DOHH2 (cell line): ENCODE results near the gene GET4.

Source experiments
- H3F3A ChIP-seq: fragments of 200-600 bp; sonication (generic), shearing (Covaris generic); 2 replicates; pipeline ENCODE4 v1.6.0; 2016; ENCODE audit warnings: antibody characterized with exemption, mild to moderate bottlenecking; ENCODE audit not compliant: control insufficient read depth, insufficient read depth
- H3K27ac ChIP-seq: fragments of 200-600 bp; sonication (generic); 2 replicates; pipeline ENCODE4 v1.5.1; 2014; ENCODE audit warnings: low read depth, mild to moderate bottlenecking, low read length, moderate library complexity
- H3K27me3 ChIP-seq: fragments of 200-600 bp; sonication (generic); 2 replicates; pipeline ENCODE4 v1.6.1; 2014; ENCODE audit warnings: mild to moderate bottlenecking, low read length, mixed read lengths; ENCODE audit not compliant: control insufficient read depth
- H3K36me3 ChIP-seq: fragments of 200-600 bp; sonication (generic); 2 replicates; pipeline ENCODE4 v1.6.1; 2014; ENCODE audit warnings: mild to moderate bottlenecking, low read length, moderate library complexity, mixed read lengths; ENCODE audit not compliant: control insufficient read depth
- H3K4me1 ChIP-seq: fragments of 200-600 bp; sonication (generic); 2 replicates; pipeline ENCODE4 v1.6.1; 2014; ENCODE audit warnings: mild to moderate bottlenecking, low read length, mixed read lengths; ENCODE audit not compliant: control insufficient read depth
- H3K4me2 ChIP-seq: fragments of 200-600 bp; sonication (generic); 2 replicates; pipeline ENCODE4 v1.6.0; 2014; ENCODE audit warnings: mild to moderate bottlenecking, low read length, moderate library complexity
- H3K4me3 ChIP-seq: fragments of 200-600 bp; sonication (generic); 2 replicates; pipeline ENCODE4 v1.5.1; 2014; ENCODE audit warnings: mild to moderate bottlenecking, low read length, mixed read lengths
- H3K79me2 ChIP-seq: fragments of 200-600 bp; sonication (generic); 2 replicates; pipeline ENCODE4 v1.6.1; 2014; ENCODE audit warnings: mild to moderate bottlenecking, low read length, mixed read lengths; ENCODE audit not compliant: control insufficient read depth
- H3K9me2 ChIP-seq: fragments of 200-600 bp; sonication (generic); replicated peaks from 2 replicates; pipeline ENCODE4 v1.6.1; 2014; ENCODE audit warnings: mild to moderate bottlenecking, low read length, mixed read lengths; ENCODE audit not compliant: control insufficient read depth
- H3K9me3 ChIP-seq: fragments of 200-600 bp; sonication (generic); 2 replicates; pipeline ENCODE4 v1.6.1; 2014; ENCODE audit warnings: antibody characterized with exemption, low read length, mixed read lengths; ENCODE audit not compliant: control insufficient read depth, insufficient read depth
- H4K20me1 ChIP-seq: fragments of 200-600 bp; sonication (generic); 2 replicates; pipeline ENCODE4 v1.6.0; 2014; ENCODE audit warnings: low read depth, mild to moderate bottlenecking, antibody characterized with exemption, low read length, moderate library complexity; ENCODE audit not compliant: control insufficient read depth, insufficient read depth
- CTCF ChIP-seq: fragments of 200-600 bp; sonication (generic); IDR thresholded peaks from one replicate; pipeline ENCODE4 v1.5.1; 2014; ENCODE audit warnings: antibody characterized with exemption, mild to moderate bottlenecking, low read depth, low read length; ENCODE audit not compliant: poor library complexity, severe bottlenecking
- EZH2phosphoT487 ChIP-seq: fragments of 200-600 bp; sonication (generic); IDR thresholded peaks from 2 replicates; pipeline ENCODE4 v1.6.1; 2017; ENCODE audit warnings: borderline replicate concordance, mild to moderate bottlenecking, antibody characterized with exemption, low read length, moderate library complexity, mixed read lengths

The GET4 gene

GRCh38 chr7:937856-938484 lies 61.6 kb downstream of the GET4 start:
- Histone ChIP-seq H3K9me3 (peaks cover 15% of the 10 kb centered on the region), H3K4me3 (no peak overlapping the region), H3K9me2 (no peaks in the 10 kb centered on the region), H3K27me3 (peaks cover 20% of the 10 kb centered on the region), H3K27ac (no peak overlapping the region), H3K4me2 (no peak overlapping the region), H3K36me3 (no peaks in the 10 kb centered on the region), H3K4me1 (0 out of 2 replicates have a peak, but pooled peaks cover 2% of the 10 kb centered on the region), H3F3A (peaks cover 4% of the 10 kb centered on the region), H4K20me1 (no peaks in the 10 kb centered on the region), H3K79me2 (no peaks in the 10 kb centered on the region)
- TF ChIP-seq EZH2phosphoT487, result no peak
- no peak for TF ChIP-seq CTCF

- Histone ChIP-seq H4K20me1 (no peaks in the 10 kb centered on the region), H3K79me2 (no peaks in the 10 kb centered on the region), H3K4me3 (no peak overlapping the region), H3K27ac (no peak overlapping the region), H3K36me3 (no peaks in the 10 kb centered on the region), H3K27me3 (peaks cover 20% of the 10 kb centered on the region), H3K9me2 (no peaks in the 10 kb centered on the region), H3F3A (peaks cover 4% of the 10 kb centered on the region), H3K4me1 (0 out of 2 replicates have a peak, but pooled peaks cover 2% of the 10 kb centered on the region), H3K9me3 (peaks cover 15% of the 10 kb centered on the region), H3K4me2 (no peak overlapping the region)
- TF ChIP-seq CTCF, result no peak
These were observed 62.3 kb downstream of the GET4 start for GRCh38 chr7:938546-939185.

- peaks cover 20% of the 10 kb centered on the region for H3K27me3 ChIP-seq
- H3K36me3 ChIP-seq, result no peaks in the 10 kb centered on the region
- no peak overlapping the region for H3K4me3 ChIP-seq
- no peaks in the 10 kb centered on the region for H3K9me2 ChIP-seq
- no peak overlapping the region for H3K27ac ChIP-seq
- peaks cover 15% of the 10 kb centered on the region for H3K9me3 ChIP-seq
- H3F3A ChIP-seq, result peaks cover 4% of the 10 kb centered on the region
- H4K20me1 ChIP-seq, result no peaks in the 10 kb centered on the region
- no peak overlapping the region for H3K4me2 ChIP-seq
- H3K4me1 ChIP-seq, result 0 out of 2 replicates have a peak, but pooled peaks cover 2% of the 10 kb centered on the region
- H3K79me2 ChIP-seq, result no peaks in the 10 kb centered on the region
- TF ChIP-seq CTCF (no peak), EZH2phosphoT487 (no peak)
These were observed 63.5 kb downstream of the GET4 start for GRCh38 chr7:939843-940242.
